ENCODE measurements around the gene HOXC13.

Gene HOXC13

DNA sequence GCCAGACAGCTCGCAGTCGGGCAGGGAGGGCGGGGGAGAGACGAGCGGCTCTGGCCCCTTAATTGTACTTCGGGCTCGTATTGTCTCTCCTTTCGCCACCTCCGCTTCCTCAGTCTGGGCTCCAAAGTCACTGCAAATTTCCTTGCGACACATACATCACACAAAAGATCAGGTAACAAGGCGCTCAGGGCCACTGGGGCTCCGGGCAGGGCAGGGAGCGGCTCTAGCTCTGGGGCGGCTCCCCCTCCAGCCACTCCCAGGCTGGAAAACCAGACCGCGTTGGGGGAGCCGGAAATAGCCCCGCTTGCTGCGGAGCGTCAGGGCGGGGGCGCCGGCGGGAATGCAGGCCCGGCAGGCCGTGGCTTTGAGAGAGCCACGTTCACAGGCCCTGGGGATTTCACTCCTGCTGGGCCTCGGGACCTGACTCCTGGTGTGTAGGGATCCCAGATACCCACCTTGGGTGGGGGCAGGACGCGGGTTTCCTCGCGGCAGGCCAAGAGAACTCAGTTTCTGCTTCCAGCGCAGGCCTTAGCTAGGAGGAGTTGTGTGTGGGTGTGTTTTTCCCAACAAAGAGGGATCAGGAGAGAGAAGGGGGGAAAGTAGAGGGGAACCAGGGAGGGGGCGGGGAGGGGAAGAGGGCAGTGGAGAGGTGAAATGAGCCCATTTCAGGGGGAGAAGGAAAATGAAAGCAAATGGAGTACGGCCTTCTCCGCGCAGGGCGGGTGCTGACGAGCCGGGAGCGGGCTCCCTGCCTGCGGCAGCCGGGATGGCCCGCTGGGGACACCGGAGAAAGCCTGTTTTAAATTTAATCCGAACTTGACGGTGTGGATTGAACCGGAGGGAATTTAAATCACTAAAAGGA, 57.0 kb downstream of the HOXC13 start:
- no peak for DNase-seq

Measured in CD4-positive, alpha-beta T cell treated with Interleukin-17A for 1 hour (primary cell).